Lower lobe of right lung (tissue), 2 donors: ENCODE results near the gene ABHD4. TPM values are rescaled to one million over a fixed set of nuclear protein-coding genes. Genes with fewer than 3 reads are reported as not detected.

Experiments used
- ATAC-seq, 2 donors: fragments of 200-7000 bp; cut with Tn5 transposase; one replicate each; pipeline ENCODE4 v1.9.1; 2020 to 2022; ENCODE audit warnings: mild to moderate bottlenecking in 2 of 2, moderate library complexity in 2 of 2
- DNase-seq: peaks from one replicate; pipeline ENCODE4 v3.0.0-alpha.2; 2020
- H3K27ac ChIP-seq: fragments of 200-600 bp; one replicate; pipeline ENCODE4 v1.8.0; 2022
- H3K27me3 ChIP-seq: fragments of 200-600 bp; one replicate; pipeline ENCODE4 v1.8.0; 2022; ENCODE audit warnings: low read depth
- H3K36me3 ChIP-seq: fragments of 200-600 bp; one replicate; pipeline ENCODE4 v1.8.0; 2022; ENCODE audit warnings: mild to moderate bottlenecking
- H3K4me1 ChIP-seq: fragments of 200-600 bp; one replicate; pipeline ENCODE4 v1.8.0; 2022
- H3K4me3 ChIP-seq: fragments of 200-600 bp; one replicate; pipeline ENCODE4 v1.8.0; 2022; ENCODE audit warnings: mild to moderate bottlenecking
- H3K9me3 ChIP-seq: fragments of 200-600 bp; one replicate; pipeline ENCODE4 v1.8.0; 2022
- CTCF ChIP-seq: fragments of 200-600 bp; IDR thresholded peaks from one replicate; pipeline ENCODE4 v1.8.0; 2022; ENCODE audit warnings: antibody characterized with exemption, mild to moderate bottlenecking
- intact Hi-C: fragments of 100-400 bp; cut with DNase I; formaldehyde crosslinking; loops from one replicate; pipeline ENCODE4 v1.11.0; 2022
- total RNA-seq: library from RNA; stranded (reverse); fragmentation: NEBNext Ultra II Directional; extraction: Animal tissue kit (Norgen Biotek cat#: 25700); gene quantifications from one replicate; pipeline ENCODE4 v1.2.1, GENCODE V29; 2021
- donor health status: DM: no; HTN: yes; CAD: no; lungs with severe emphysema.

ABHD4 gene
- total RNA-seq, 1 donor from 2014 or later = 28.5 TPM

- H3K27ac ChIP-seq = peak overlapping the region; percentile 96
- no peak for DNase-seq
- H3K4me1 ChIP-seq = peaks cover 45% of the 10 kb centered on the region
- intact Hi-C loops = no loop called here
- no peak for TF ChIP-seq CTCF
- no peaks in the 10 kb centered on the region for H3K9me3 ChIP-seq
- no peaks in the 10 kb centered on the region for H3K36me3 ChIP-seq
- no peak for ATAC-seq
- no peaks in the 10 kb centered on the region for H3K27me3 ChIP-seq
- peak overlapping the region; percentile 79 for H3K4me3 ChIP-seq
Measured at GRCh38 chr14:22588526-22589095, 9.5 kb upstream of the ABHD4 start.

GRCh38 chr14:22589096-22589839 lies 8.8 kb upstream of the ABHD4 start, which contains the start of gene DAD1:
Gene DAD1, minus strand, starts transcription at chr14:22589224. Its CDS starts 67 bp downstream, at chr14:22589157.
- TF ChIP-seq CTCF = no peak
- DNase-seq (peak; percentile 97), ATAC-seq (peak; percentile 99)
- intact Hi-C loops = no loop called here
- H3K4me1 ChIP-seq = peaks cover 39% of the 10 kb centered on the region
- no peaks in the 10 kb centered on the region for H3K9me3 ChIP-seq
- peak within 1 kb of the TSS; percentile 96 for H3K27ac ChIP-seq
- peak within 1 kb of the TSS; percentile 79 for H3K4me3 ChIP-seq
- H3K27me3 ChIP-seq = no peaks in the 10 kb centered on the region
- no peaks in the 10 kb centered on the region for H3K36me3 ChIP-seq

GRCh38 chr14:22593189-22593588 lies 4.9 kb upstream of the ABHD4 start:
- H3K27ac ChIP-seq = no peak overlapping the region
- no peak for DNase-seq

GRCh38 chr14:22593601-22594000 lies 4.5 kb upstream of the ABHD4 start:
- no peak for ATAC-seq
- no peak for TF ChIP-seq CTCF
- H3K27me3 ChIP-seq = no peaks in the 10 kb centered on the region

More at GRCh38 chr14:22593189-22593588, 4.9 kb upstream of the ABHD4 start:
- no peak for ATAC-seq
- Histone ChIP-seq H3K36me3 (no peaks in the 10 kb centered on the region), H3K4me3 (no peak overlapping the region), H3K4me1 (peaks cover 7% of the 10 kb centered on the region), H3K9me3 (no peaks in the 10 kb centered on the region), H3K27me3 (no peaks in the 10 kb centered on the region)
- intact Hi-C loops = no loop called here
- TF ChIP-seq CTCF = no peak

GRCh38 chr14:22594156-22594716 lies 3.9 kb upstream of the ABHD4 start:
- H3K9me3 ChIP-seq = no peaks in the 10 kb centered on the region
- no peak for DNase-seq
- no peak overlapping the region for H3K27ac ChIP-seq
- peaks cover 11% of the 10 kb centered on the region for H3K4me1 ChIP-seq
- intact Hi-C loops = no loop called here
- no peak for ATAC-seq
- no peak overlapping the region for H3K4me3 ChIP-seq
- H3K27me3 ChIP-seq = no peaks in the 10 kb centered on the region
- TF ChIP-seq CTCF = no peak
- H3K36me3 ChIP-seq = no peaks in the 10 kb centered on the region

More at GRCh38 chr14:22593601-22594000, 4.5 kb upstream of the ABHD4 start:
- no peak overlapping the region for H3K27ac ChIP-seq
- H3K36me3 ChIP-seq = no peaks in the 10 kb centered on the region
- peaks cover 6% of the 10 kb centered on the region for H3K4me1 ChIP-seq
- no peaks in the 10 kb centered on the region for H3K9me3 ChIP-seq
- no peak overlapping the region for H3K4me3 ChIP-seq
- no peak for DNase-seq
- intact Hi-C loops = no loop called here
